ENCODE measurements around the gene MTHFSD. TPM values are rescaled to one million over a fixed set of nuclear protein-coding genes. Genes with fewer than 3 reads are reported as not detected.

Gene MTHFSD
- total and polyA plus RNA-seq, 2 of the 8 experiments (the other 6 are each of a cell fraction or from before 2014, with no cell fraction given) = 7.1 to 9.8 TPM

GRCh38 chr16:86496262-86496928 lies 58.6 kb downstream of the MTHFSD start:
- no peak overlapping the region for H2BK5ac ChIP-seq (ENCODE audit: low read depth, low read length)
- H4K91ac ChIP-seq (replicated peaks; ENCODE audit: insufficient read length, low read length) = peak overlapping the region; percentile 19
- H3K4me2 ChIP-seq (ENCODE audit: insufficient read depth in 1 of 2, low read depth in 2 of 2, low read length in 2 of 2) = peak overlapping the region in 1 of 2 experiments; percentile 56; a peak in 2 of 4 replicates
- H3K9ac ChIP-seq (replicated peaks in 1 of 4; ENCODE audit: extremely low read depth in 1 of 4, low read depth in 3 of 4, low read length in 3 of 4) = no peak overlapping the region
- WGBS, 2 experiments (ENCODE audit: extremely low coverage in 1 of 2, insufficient coverage in 1 of 2, insufficient read length in 1 of 2, insufficient replicate concordance in 2 of 2, low coverage in 1 of 2, low lambda C conversion rate in 2 of 2, missing lambda C conversion rate in 1 of 2) = 12% methylated on average over 31 of the region's 34 CpGs; no CpG with 5 or more reads in 1 of the 2 experiments
- H3K4ac ChIP-seq (replicated peaks; ENCODE audit: insufficient read length, low read depth, low read length) = peak overlapping the region; percentile 69
- no peaks in the 10 kb centered on the region for H3K79me2 ChIP-seq (ENCODE audit: control insufficient read depth in 1 of 2, insufficient read depth in 2 of 2, low read length in 2 of 2)
- no peak overlapping the region for H2BK120ac ChIP-seq (replicated peaks; ENCODE audit: low read depth, low read length)
- no peak overlapping the region for H3K56ac ChIP-seq (replicated peaks; ENCODE audit: insufficient read length, low read depth, low read length)
- no peak for FAIRE-seq
- H3K18ac ChIP-seq (ENCODE audit: extremely low read depth, low read length) = no peak overlapping the region
- CTCF ChIA-PET (ENCODE audit: partially characterized antibody) = no interaction called here
- H3K23me2 ChIP-seq (ENCODE audit: low read depth, low read length) = no peaks in the 10 kb centered on the region; the same call in 1 of the 2 replicates
- peaks cover 98 to 100% (median 99%) of the 10 kb centered on the region in 4 experiments for H3K27me3 ChIP-seq (replicated peaks in 1 of 4; ENCODE audit: control insufficient read depth in 3 of 4, extremely low read depth in 1 of 4, insufficient read depth in 3 of 4, low read length in 3 of 4)
- H3K9me3 ChIP-seq (ENCODE audit: insufficient read depth in 2 of 2, low read depth in 1 of 2, low read length in 1 of 2) = no peaks in the 10 kb centered on the region; a peak in 1 of 4 replicates
- peak overlapping the region; percentile 80; the same call in 1 of the 2 replicates for H2BK20ac ChIP-seq (ENCODE audit: low read length)
- H2AFZ ChIP-seq (ENCODE audit: low read length) = no peak overlapping the region
- peaks cover 4 to 28% (median 14%) of the 10 kb centered on the region in 4 experiments for H3K4me1 ChIP-seq (replicated peaks in 1 of 4; ENCODE audit: control insufficient read depth in 3 of 4, insufficient read depth in 4 of 4, low read length in 3 of 4)
- peak overlapping the region; percentile 46; the same call in 1 of the 2 replicates for H2BK15ac ChIP-seq (ENCODE audit: low read length)
- 0 out of 2 replicates have a peak overlapping the region, but pooled peaks have one; percentile 12 for H2BK12ac ChIP-seq (ENCODE audit: low read depth, low read length)
- no peak overlapping the region for H3K27ac ChIP-seq (ENCODE audit: low read depth, low read length)
- peaks cover 0 to 4% (median 0%) of the 10 kb centered on the region in 4 experiments; a peak in 1 of 8 replicates for H3K36me3 ChIP-seq (ENCODE audit: control insufficient read depth in 2 of 4, insufficient read depth in 4 of 4, low read length in 3 of 4)
- DNase-seq (ENCODE audit: low read depth in 1 of 2, low spot score in 2 of 2) = no peak
- no peaks in the 10 kb centered on the region; the same call in 1 of the 2 replicates for H3K79me1 ChIP-seq (ENCODE audit: low read depth, low read length)
- H4K20me1 ChIP-seq (replicated peaks in 1 of 2; ENCODE audit: control insufficient read depth in 1 of 2, insufficient read depth in 2 of 2, low read length in 2 of 2) = peaks cover 19 to 25% of the 10 kb centered on the region in 2 experiments
- no peak overlapping the region for H4K5ac ChIP-seq (ENCODE audit: insufficient read length, low read depth, low read length)
- peak overlapping the region in 1 of 4 experiments; percentile 32; a peak in 2 of 8 replicates for H3K4me3 ChIP-seq (ENCODE audit: extremely low read depth in 1 of 4, insufficient read depth in 2 of 4, low read depth in 3 of 4, low read length in 4 of 4)
- H2AK5ac ChIP-seq (ENCODE audit: low read depth, low read length) = no peak overlapping the region
- no peak overlapping the region; the same call in 1 of the 2 replicates for H4K8ac ChIP-seq (ENCODE audit: extremely low read depth, insufficient read depth, low read length)
- no peak overlapping the region for H3K23ac ChIP-seq (ENCODE audit: insufficient read length)
- TF ChIP-seq TCF12 (IDR thresholded peaks at IDR 0.05; ENCODE audit: low read depth, low read length) (no peak), SUZ12 (IDR thresholded peaks at IDR 0.05; ENCODE audit: low read length) (peak; percentile 93), RNF2 (IDR thresholded peaks at IDR 0.05; ENCODE audit: borderline replicate concordance, low read depth, low read length, missing control alignments, poor library complexity, severe bottlenecking) (peak; percentile 91), EZH2 (IDR thresholded peaks at IDR 0.05; ENCODE audit: low read depth, low read length, severe bottlenecking) (peak; percentile 95), ATF3 (IDR thresholded peaks at IDR 0.05; ENCODE audit: insufficient read depth, low read depth, low read length) (no peak), CBX8 (IDR thresholded peaks at IDR 0.05; ENCODE audit: borderline replicate concordance, low read depth, low read length) (peak; percentile 55; the same call in 1 of the 2 replicates), JUND (IDR thresholded peaks at IDR 0.05; ENCODE audit: low read length) (no peak)
- POLR2A ChIA-PET (ENCODE audit: partially characterized antibody) = interaction anchor here (0.7 kb wide), 1 partner anchor 159 kb away, joined by 3 read pairs; no protein-coding TSS in a partner anchor
- no peak overlapping the region for H3K14ac ChIP-seq (ENCODE audit: insufficient read length)

All from H1 (cell line).